ENCODE measurements around the gene RHOBTB1. TPM values are rescaled to one million over a fixed set of nuclear protein-coding genes. Genes with fewer than 3 reads are reported as not detected.
"Not testable (repeated sequence)": the region's sequence is repeated elsewhere in the genome, so short reads cannot be mapped to it uniquely, and the experiment has no call there.

Gene RHOBTB1
- total RNA-seq, 2 experiments from 2014 or later, result 0.06 to 0.07 TPM

- Mint-ChIP-seq H3K27me3 (peaks cover 13% of the 10 kb centered on the region), H3K36me3 (ENCODE audit: low read depth) (no peaks in the 10 kb centered on the region), H3K9me3 (peaks cover 2% of the 10 kb centered on the region), H3K27ac (no peak overlapping the region), H3K4me1 (peaks cover 7% of the 10 kb centered on the region), H3K4me3 (no peak overlapping the region)
- DNase-seq, result no peak
- CTCF ChIA-PET, result interaction anchor here (0.5 kb wide), 1 partner anchor 31 kb away, joined by 3 read pairs; no protein-coding TSS in a partner anchor
- POLR2A ChIA-PET, result no interaction called here
Observed at GRCh38 chr10:60917331-60918280, 26.4 kb downstream of the RHOBTB1 start.

- Mint-ChIP-seq H3K4me3 (no peak overlapping the region), H3K4me1 (peaks cover 4% of the 10 kb centered on the region), H3K36me3 (ENCODE audit: low read depth) (no peaks in the 10 kb centered on the region), H3K27me3 (peaks cover 18% of the 10 kb centered on the region), H3K27ac (no peak overlapping the region), H3K9me3 (peaks cover 2% of the 10 kb centered on the region)
- ChIA-PET CTCF (interaction anchor here (0.6 to 0.7 kb wide), 2 partner anchors 10 to 32 kb away, joined by 3 to 4 read pairs; no protein-coding TSS in a partner anchor), POLR2A (no interaction called here)
- DNase-seq, result no peak
Observed at GRCh38 chr10:60916025-60916424, 28.0 kb downstream of the RHOBTB1 start.

- H3K4me3 Mint-ChIP-seq, result no peak overlapping the region
- DNase-seq, result no peak
- no peak overlapping the region for H3K27ac Mint-ChIP-seq
- H3K9me3 Mint-ChIP-seq, result peaks cover 2% of the 10 kb centered on the region
- ChIA-PET CTCF (no interaction called here), POLR2A (no interaction called here)
- H3K27me3 Mint-ChIP-seq, result peaks cover 21% of the 10 kb centered on the region
- no peaks in the 10 kb centered on the region for H3K36me3 Mint-ChIP-seq (ENCODE audit: low read depth)
- H3K4me1 Mint-ChIP-seq, result peaks cover 15% of the 10 kb centered on the region
Observed at GRCh38 chr10:60914690-60915141, 29.3 kb downstream of the RHOBTB1 start.

- H3K27ac Mint-ChIP-seq, result no peak overlapping the region
- H3K36me3 Mint-ChIP-seq (ENCODE audit: low read depth), result no peaks in the 10 kb centered on the region
- H3K4me3 Mint-ChIP-seq, result no peak overlapping the region
- CTCF ChIA-PET, result interaction anchor here (0.5 kb wide), 1 partner anchor 1129 kb away, joined by 5 read pairs; no protein-coding TSS in a partner anchor
- peaks cover 20% of the 10 kb centered on the region for H3K27me3 Mint-ChIP-seq
- no peaks in the 10 kb centered on the region for H3K9me3 Mint-ChIP-seq
- DNase-seq, result no peak
- H3K4me1 Mint-ChIP-seq, result peaks cover 15% of the 10 kb centered on the region
- POLR2A ChIA-PET, result no interaction called here
Observed at GRCh38 chr10:60913657-60914056, 30.3 kb downstream of the RHOBTB1 start.

- H3K27me3 Mint-ChIP-seq, result peaks cover 21% of the 10 kb centered on the region
- H3K9me3 Mint-ChIP-seq, result no peaks in the 10 kb centered on the region
- CTCF ChIA-PET, result no interaction called here
- no peak overlapping the region for H3K4me3 Mint-ChIP-seq
- POLR2A ChIA-PET, result no interaction called here
- DNase-seq, result no peak
- H3K36me3 Mint-ChIP-seq (ENCODE audit: low read depth), result no peaks in the 10 kb centered on the region
- peaks cover 15% of the 10 kb centered on the region for H3K4me1 Mint-ChIP-seq
- H3K27ac Mint-ChIP-seq, result no peak overlapping the region
Observed at GRCh38 chr10:60913071-60913470, 30.9 kb downstream of the RHOBTB1 start.

- H3K27me3 Mint-ChIP-seq, result peaks cover 19% of the 10 kb centered on the region
- peaks cover 2% of the 10 kb centered on the region for H3K9me3 Mint-ChIP-seq
- H3K4me3 Mint-ChIP-seq, result no peak overlapping the region
- H3K4me1 Mint-ChIP-seq, result peaks cover 15% of the 10 kb centered on the region
- CTCF ChIA-PET, result no interaction called here
- H3K27ac Mint-ChIP-seq, result no peak overlapping the region
- DNase-seq, result no peak
- H3K36me3 Mint-ChIP-seq (ENCODE audit: low read depth), result no peaks in the 10 kb centered on the region
- POLR2A ChIA-PET, result no interaction called here
Observed at GRCh38 chr10:60911715-60912114, 32.3 kb downstream of the RHOBTB1 start.

GRCh38 chr10:60911216-60911615 lies 32.8 kb downstream of the RHOBTB1 start:
- Mint-ChIP-seq H3K36me3 (ENCODE audit: low read depth) (no peaks in the 10 kb centered on the region), H3K27me3 (peaks cover 19% of the 10 kb centered on the region), H3K4me3 (no peak overlapping the region), H3K4me1 (peaks cover 15% of the 10 kb centered on the region), H3K9me3 (peaks cover 2% of the 10 kb centered on the region), H3K27ac (no peak overlapping the region)
- no peak for DNase-seq
- ChIA-PET CTCF (no interaction called here), POLR2A (no interaction called here)

- POLR2A ChIA-PET, result no interaction called here
- H3K27ac Mint-ChIP-seq, result peak overlapping the region; percentile 1
- H3K36me3 Mint-ChIP-seq (ENCODE audit: low read depth), result no peaks in the 10 kb centered on the region
- peak; percentile 23 for DNase-seq
- CTCF ChIA-PET, result no interaction called here
- peaks cover 19% of the 10 kb centered on the region for H3K27me3 Mint-ChIP-seq
- H3K4me3 Mint-ChIP-seq, result peak overlapping the region; percentile 2
- H3K9me3 Mint-ChIP-seq, result peaks cover 3% of the 10 kb centered on the region
- peaks cover 15% of the 10 kb centered on the region for H3K4me1 Mint-ChIP-seq
Observed at GRCh38 chr10:60910543-60910942, 33.4 kb downstream of the RHOBTB1 start.

GRCh38 chr10:60908896-60909295 lies 35.1 kb downstream of the RHOBTB1 start:
- peaks cover 15% of the 10 kb centered on the region for H3K4me1 Mint-ChIP-seq
- POLR2A ChIA-PET, result no interaction called here
- H3K9me3 Mint-ChIP-seq, result peaks cover 3% of the 10 kb centered on the region
- H3K27ac Mint-ChIP-seq, result no peak overlapping the region
- H3K36me3 Mint-ChIP-seq (ENCODE audit: low read depth), result no peaks in the 10 kb centered on the region
- H3K4me3 Mint-ChIP-seq, result no peak overlapping the region
- peaks cover 22% of the 10 kb centered on the region for H3K27me3 Mint-ChIP-seq
- CTCF ChIA-PET, result interaction anchor here (1.4 kb wide), 1 partner anchor 33 kb away, joined by 3 read pairs; no protein-coding TSS in a partner anchor
- DNase-seq, result no peak

- Mint-ChIP-seq H3K4me1 (peaks cover 15% of the 10 kb centered on the region), H3K36me3 (ENCODE audit: low read depth) (no peaks in the 10 kb centered on the region), H3K27ac (no peak overlapping the region), H3K9me3 (peaks cover 3% of the 10 kb centered on the region), H3K4me3 (no peak overlapping the region), H3K27me3 (peaks cover 18% of the 10 kb centered on the region)
- POLR2A ChIA-PET, result no interaction called here
- CTCF ChIA-PET, result no interaction called here
- no peak for DNase-seq
Observed at GRCh38 chr10:60908031-60908430, 36.0 kb downstream of the RHOBTB1 start.

GRCh38 chr10:60907236-60907635 lies 36.7 kb downstream of the RHOBTB1 start:
- H3K4me1 Mint-ChIP-seq, result peaks cover 15% of the 10 kb centered on the region
- CTCF ChIA-PET, result no interaction called here
- POLR2A ChIA-PET, result no interaction called here

GRCh38 chr10:60906825-60907224 lies 37.2 kb downstream of the RHOBTB1 start:
- CTCF ChIA-PET, result not testable (repeated sequence)

More at GRCh38 chr10:60907236-60907635, 36.7 kb downstream of the RHOBTB1 start:
- DNase-seq, result no peak
- H3K36me3 Mint-ChIP-seq (ENCODE audit: low read depth), result no peaks in the 10 kb centered on the region
- no peak overlapping the region for H3K4me3 Mint-ChIP-seq
- peaks cover 16% of the 10 kb centered on the region for H3K27me3 Mint-ChIP-seq
- H3K27ac Mint-ChIP-seq, result no peak overlapping the region
- peaks cover 3% of the 10 kb centered on the region for H3K9me3 Mint-ChIP-seq

GRCh38 chr10:60906411-60906810 lies 37.6 kb downstream of the RHOBTB1 start:
- peaks cover 3% of the 10 kb centered on the region for H3K9me3 Mint-ChIP-seq
- H3K27me3 Mint-ChIP-seq, result peaks cover 15% of the 10 kb centered on the region
- POLR2A ChIA-PET, result no interaction called here
- no peak for DNase-seq
- CTCF ChIA-PET, result interaction anchor here (0.6 kb wide), 1 partner anchor 634 kb away, joined by 3 read pairs; no protein-coding TSS in a partner anchor
- H3K4me3 Mint-ChIP-seq, result no peak overlapping the region
- H3K4me1 Mint-ChIP-seq, result peaks cover 14% of the 10 kb centered on the region
- H3K36me3 Mint-ChIP-seq (ENCODE audit: low read depth), result no peaks in the 10 kb centered on the region
- H3K27ac Mint-ChIP-seq, result no peak overlapping the region

More at GRCh38 chr10:60906825-60907224, 37.2 kb downstream of the RHOBTB1 start:
- H3K27ac Mint-ChIP-seq; H3K36me3 Mint-ChIP-seq (ENCODE audit: low read depth); POLR2A ChIA-PET; DNase-seq; H3K4me3 Mint-ChIP-seq; H3K9me3 Mint-ChIP-seq: not testable (repeated sequence)
- Mint-ChIP-seq H3K4me1 (peaks cover 15% of the 10 kb centered on the region), H3K27me3 (peaks cover 16% of the 10 kb centered on the region)
